Right atrium auricular region (tissue), 2 donors: Measurements from ENCODE around the gene YWHAB. TPM values are rescaled to one million over a fixed set of nuclear protein-coding genes. Genes with fewer than 3 reads are reported as not detected.

ENCODE experiments used
- DNase-seq: peaks from one replicate; pipeline ENCODE4 v3.0.0-alpha.2; 2019; ENCODE audit warnings: low spot score
- H3K27ac ChIP-seq, 2 donors: fragments of 200-600 bp; sonication (generic); 1 replicate in 1 of 2; 2 replicates in 1 of 2; pipeline ENCODE4 v1.5.1; 2016 to 2019
- H3K27me3 ChIP-seq, 2 donors: fragments of 200-600 bp; sonication (generic); one replicate each; pipeline versions ENCODE4 v1.5.1 to v1.6.0; 2017 to 2019
- H3K36me3 ChIP-seq: fragments of 200-600 bp; sonication (generic); one replicate; pipeline ENCODE4 v1.5.1; 2016
- H3K4me1 ChIP-seq, 2 donors: fragments of 200-600 bp; sonication (generic); one replicate each; pipeline versions ENCODE4 v1.5.1 to v1.6.0; 2017 to 2019
- H3K4me3 ChIP-seq, 2 donors: fragments of 200-600 bp; sonication (generic); 1 replicate in 1 of 2; 2 replicates in 1 of 2; pipeline ENCODE4 v1.5.1; 2017 to 2019; ENCODE audit warnings: mild to moderate bottlenecking in 1 of 2, moderate library complexity in 1 of 2
- H3K9me3 ChIP-seq, 2 donors: fragments of 200-600 bp; sonication (generic); one replicate each; pipeline ENCODE4 v1.5.1; 2019
- CTCF ChIP-seq, 2 donors: fragments of 200-600 bp; sonication (generic); IDR thresholded peaks; one replicate each; pipeline ENCODE4 v1.5.1; 2019; ENCODE audit warnings: antibody characterized with exemption in 2 of 2
- total RNA-seq, 2 donors: library from RNA; depleted of rRNA; stranded (reverse); fragments of >200 nt; gene quantifications; one replicate each; pipeline ENCODE4 v1.1.0, GENCODE V29; 2016

Gene YWHAB
- total RNA-seq, 2 donors from 2014 or later, result 75.9 to 78.5 TPM

- Histone ChIP-seq H3K27ac (no peak overlapping the region), H3K4me3 (no peak overlapping the region), H3K9me3 (peaks cover 0 to 6% of the 10 kb centered on the region in 2 donors), H3K4me1 (no peaks in the 10 kb centered on the region), H3K36me3 (no peaks in the 10 kb centered on the region), H3K27me3 (no peaks in the 10 kb centered on the region)
- DNase-seq, result no peak
- TF ChIP-seq CTCF (IDR thresholded peaks at IDR 0.05), result no peak
Measured at GRCh38 chr20:44840826-44841225, 44.7 kb upstream of the YWHAB start.

GRCh38 chr20:44841955-44842354 lies 43.5 kb upstream of the YWHAB start:
- peaks cover 0 to 6% of the 10 kb centered on the region in 2 donors for H3K9me3 ChIP-seq
- H3K36me3 ChIP-seq, result no peaks in the 10 kb centered on the region
- no peak overlapping the region for H3K4me3 ChIP-seq
- H3K4me1 ChIP-seq, result no peaks in the 10 kb centered on the region
- TF ChIP-seq CTCF (IDR thresholded peaks at IDR 0.05), result no peak
- H3K27ac ChIP-seq, result no peak overlapping the region
- H3K27me3 ChIP-seq, result no peaks in the 10 kb centered on the region
- no peak for DNase-seq

DNA sequence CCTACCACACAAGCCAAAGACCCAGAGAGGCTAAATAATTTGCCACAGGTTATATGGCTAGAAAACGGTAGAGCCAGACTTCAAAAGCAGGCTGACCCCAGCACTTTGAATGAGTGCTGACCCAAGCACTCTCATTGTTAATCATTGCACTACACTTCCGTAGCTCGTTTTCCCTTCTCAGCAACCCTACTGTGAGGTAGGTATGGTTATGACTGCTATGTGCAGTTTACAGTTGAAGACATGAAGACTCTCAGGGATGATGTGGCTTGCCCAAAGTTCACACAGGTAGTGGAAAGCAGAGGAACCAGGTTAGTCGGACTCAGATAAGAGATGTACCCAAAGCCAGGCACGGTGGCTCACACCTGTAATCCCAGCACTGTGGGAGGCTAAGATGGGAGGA lies 41.6 kb upstream of the YWHAB start:
- H3K4me1 ChIP-seq, result no peaks in the 10 kb centered on the region
- H3K27me3 ChIP-seq, result no peaks in the 10 kb centered on the region
- H3K4me3 ChIP-seq, result no peak overlapping the region
- no peak for TF ChIP-seq CTCF (IDR thresholded peaks at IDR 0.05)
- H3K36me3 ChIP-seq, result no peaks in the 10 kb centered on the region
- DNase-seq, result no peak
- peaks cover 0 to 6% of the 10 kb centered on the region in 2 donors for H3K9me3 ChIP-seq
- no peak overlapping the region for H3K27ac ChIP-seq

- no peaks in the 10 kb centered on the region for H3K27me3 ChIP-seq
- DNase-seq, result no peak
- no peak overlapping the region for H3K4me3 ChIP-seq
- H3K9me3 ChIP-seq, result no peaks in the 10 kb centered on the region
- H3K4me1 ChIP-seq, result no peaks in the 10 kb centered on the region
- H3K27ac ChIP-seq, result no peak overlapping the region
- H3K36me3 ChIP-seq, result no peaks in the 10 kb centered on the region
- TF ChIP-seq CTCF (IDR thresholded peaks at IDR 0.05), result no peak
Measured at GRCh38 chr20:44848254-44849015, 37.1 kb upstream of the YWHAB start.

GRCh38 chr20:44849703-44850102 lies 35.8 kb upstream of the YWHAB start:
- Histone ChIP-seq H3K4me1 (no peaks in the 10 kb centered on the region), H3K27me3 (no peaks in the 10 kb centered on the region), H3K36me3 (no peaks in the 10 kb centered on the region), H3K4me3 (no peak overlapping the region), H3K9me3 (no peaks in the 10 kb centered on the region), H3K27ac (no peak overlapping the region)
- DNase-seq, result no peak
- TF ChIP-seq CTCF (IDR thresholded peaks at IDR 0.05), result no peak

- no peaks in the 10 kb centered on the region for H3K4me1 ChIP-seq
- H3K27me3 ChIP-seq, result no peaks in the 10 kb centered on the region
- H3K4me3 ChIP-seq, result no peak overlapping the region
- H3K27ac ChIP-seq, result no peak overlapping the region
- H3K36me3 ChIP-seq, result no peaks in the 10 kb centered on the region
- no peak for TF ChIP-seq CTCF (IDR thresholded peaks at IDR 0.05)
- DNase-seq, result no peak
- H3K9me3 ChIP-seq, result no peaks in the 10 kb centered on the region
Measured at GRCh38 chr20:44850272-44850671, 35.2 kb upstream of the YWHAB start.
